HG03460 (cell line): Measurements from ENCODE around the gene PRELID2.
"Not testable (repeated sequence)": the region's sequence is repeated elsewhere in the genome, so short reads cannot be mapped to it uniquely, and the experiment has no call there.

ENCODE experiments used
- ATAC-seq: cut with Tn5 transposase; IDR thresholded peaks from one replicate; pipeline ENCODE4 v1.9.1; 2021; ENCODE audit not compliant: unreplicated experiment

PRELID2 gene

DNA sequence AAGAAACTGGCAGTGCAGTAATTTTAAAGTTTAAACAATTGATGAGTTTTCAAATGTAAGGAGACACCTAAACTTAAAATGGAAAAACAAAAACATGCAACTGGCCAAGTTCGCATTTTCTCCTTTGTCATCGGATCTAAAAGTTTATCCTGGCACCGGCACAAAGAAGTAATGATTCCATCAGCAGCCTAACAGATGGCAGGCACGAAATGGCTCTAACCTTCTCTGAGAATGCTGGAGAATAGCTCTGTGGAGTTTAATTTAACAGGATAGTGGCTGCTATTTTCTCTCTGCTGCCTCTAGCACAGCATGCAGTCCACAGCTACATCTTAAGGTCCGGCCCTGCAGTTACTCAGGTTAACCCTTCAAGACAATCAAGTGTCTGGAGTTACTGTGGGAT is 82.2 kb downstream of the PRELID2 start:
- no peak for ATAC-seq

DNA sequence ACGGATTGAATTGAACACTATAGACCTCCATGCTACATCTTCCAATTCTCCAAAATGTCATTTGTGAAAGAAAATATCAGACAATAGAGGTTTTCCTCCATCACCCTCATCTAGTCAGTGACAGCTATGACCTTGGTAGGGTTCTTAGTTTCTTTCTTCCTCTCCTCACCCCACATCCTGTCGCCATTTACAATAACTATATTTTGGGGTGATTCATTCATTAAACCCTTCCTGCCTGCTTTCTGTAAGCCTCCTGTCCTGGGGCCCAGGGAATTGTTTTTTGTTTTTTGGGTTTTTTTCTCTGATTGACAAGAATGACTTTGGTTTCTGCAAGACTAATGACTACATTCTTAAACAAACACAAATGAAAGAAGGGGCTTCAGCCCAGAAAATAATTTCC is 82.6 kb downstream of the PRELID2 start:
- ATAC-seq: no peak

GRCh38 chr5:145750199-145750598 is 84.9 kb downstream of the PRELID2 start:
- ATAC-seq: no peak

- ATAC-seq: no peak
Measured at GRCh38 chr5:145743396-145744061, 91.6 kb downstream of the PRELID2 start.

- ATAC-seq: no peak
Measured at GRCh38 chr5:145739843-145740242, 95.3 kb downstream of the PRELID2 start.

DNA sequence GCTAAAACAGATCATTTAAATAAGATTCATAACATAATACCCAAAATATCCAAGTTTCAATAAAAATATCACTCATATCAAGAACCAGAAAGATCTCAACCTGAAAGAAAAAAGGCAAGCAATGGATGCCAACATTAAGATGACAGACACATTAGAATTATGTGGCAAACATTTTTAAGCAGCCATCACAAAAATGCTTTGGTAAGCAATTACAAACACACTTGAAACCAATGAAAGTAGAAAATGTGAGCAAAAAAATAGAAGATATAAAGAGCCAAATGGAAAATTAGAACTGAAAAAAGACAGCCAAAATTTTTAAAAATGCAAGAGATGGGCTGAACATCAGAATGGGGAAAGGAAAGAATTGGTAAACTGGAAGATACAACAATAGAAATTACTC is 96.9 kb downstream of the PRELID2 start:
- ATAC-seq: no peak

DNA sequence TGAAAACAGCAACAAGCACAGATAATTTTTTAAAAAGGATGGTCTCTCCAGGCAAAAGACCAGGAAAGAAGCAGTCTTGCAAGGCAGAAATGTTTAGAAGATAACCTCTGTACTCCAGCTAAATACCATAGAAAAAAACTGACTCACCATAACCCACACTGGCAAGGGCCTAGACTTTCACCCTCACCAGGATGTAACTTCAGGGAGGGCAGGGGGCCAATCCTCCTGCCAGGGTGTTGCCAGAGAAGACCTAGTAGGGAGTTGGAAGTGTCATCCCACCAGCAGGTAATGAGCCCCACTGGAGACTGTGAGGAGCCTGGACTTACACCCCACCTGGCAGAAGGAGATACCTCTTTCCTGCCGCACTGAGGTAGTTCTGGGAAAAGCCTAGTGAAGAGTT is 97.6 kb downstream of the PRELID2 start:
- no peak for ATAC-seq

DNA sequence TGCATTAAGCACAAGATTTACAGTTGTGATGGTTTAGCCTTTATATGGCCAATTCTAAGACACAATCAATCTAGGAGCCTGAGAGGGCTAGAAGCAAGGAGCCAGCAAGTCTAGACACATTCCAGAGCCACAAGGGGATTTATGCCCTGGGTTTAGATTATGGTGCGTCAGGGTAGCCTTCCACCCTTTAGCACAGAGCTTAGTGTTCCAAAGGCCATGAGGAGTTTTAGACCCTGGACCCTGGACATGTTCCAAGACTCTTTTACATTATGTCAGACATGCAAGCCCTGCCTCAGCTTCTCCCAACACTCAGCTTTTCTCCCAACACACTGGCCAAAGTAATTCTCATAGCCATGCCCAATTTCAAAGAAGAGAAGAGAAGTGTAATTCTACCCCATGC is 105.2 kb downstream of the PRELID2 start:
- ATAC-seq: not testable (repeated sequence)

DNA sequence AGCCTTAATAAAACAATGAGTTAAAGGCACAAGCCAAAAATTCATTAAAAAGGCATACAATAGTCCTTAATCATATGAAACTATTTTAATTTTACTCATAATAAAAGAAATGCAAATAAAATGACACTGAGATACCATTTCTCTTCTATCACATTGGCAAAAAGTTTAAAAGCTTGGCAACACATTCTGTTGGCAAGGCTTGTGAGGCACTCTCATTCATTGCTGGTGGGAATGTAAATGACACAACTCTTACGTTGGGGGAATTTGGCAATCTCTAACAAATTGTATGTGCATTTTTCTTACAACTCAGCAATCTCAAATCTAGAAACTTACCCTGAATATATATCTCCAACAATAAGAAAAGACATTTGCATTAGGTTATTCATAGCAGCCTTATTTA is 111.6 kb downstream of the PRELID2 start:
- ATAC-seq: no peak

DNA sequence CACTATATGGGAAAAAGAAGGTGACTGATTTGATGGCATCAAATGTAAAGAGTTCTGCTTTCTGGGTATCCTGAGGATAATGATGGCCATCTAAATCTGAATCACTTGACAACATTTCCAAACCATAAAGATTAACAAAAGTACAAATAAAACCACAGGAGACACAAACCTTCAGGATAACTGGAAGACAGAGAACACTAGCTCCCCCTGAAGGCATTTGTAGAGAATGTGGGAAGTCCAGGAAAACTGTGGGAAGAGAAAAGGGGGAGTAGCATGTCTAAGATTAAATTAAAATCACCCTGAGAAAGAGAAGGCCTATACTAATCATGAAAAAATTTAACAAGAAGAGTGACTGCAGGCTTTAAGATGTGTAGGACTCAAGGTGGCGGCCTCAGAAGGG is 116.2 kb downstream of the PRELID2 start:
- ATAC-seq: no peak

DNA sequence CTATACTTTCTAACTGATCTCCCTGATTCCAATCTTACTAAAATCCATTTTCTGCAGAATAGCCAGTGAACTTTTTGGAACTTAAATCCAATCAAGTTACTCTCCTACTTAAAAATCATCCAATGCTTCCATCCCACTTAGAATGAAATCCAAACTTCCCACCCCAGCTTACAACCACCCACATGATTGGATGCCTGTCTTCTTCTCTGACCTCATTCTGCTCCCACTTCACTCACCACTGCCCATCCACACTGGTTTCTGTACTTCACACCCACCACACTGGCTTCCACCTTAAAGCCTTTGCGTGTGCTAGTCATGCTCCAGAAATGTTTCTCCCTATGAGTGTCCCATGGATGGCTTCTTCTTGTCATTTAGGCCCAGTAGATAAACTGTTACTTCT is 119.7 kb downstream of the PRELID2 start:
- ATAC-seq: no peak

DNA sequence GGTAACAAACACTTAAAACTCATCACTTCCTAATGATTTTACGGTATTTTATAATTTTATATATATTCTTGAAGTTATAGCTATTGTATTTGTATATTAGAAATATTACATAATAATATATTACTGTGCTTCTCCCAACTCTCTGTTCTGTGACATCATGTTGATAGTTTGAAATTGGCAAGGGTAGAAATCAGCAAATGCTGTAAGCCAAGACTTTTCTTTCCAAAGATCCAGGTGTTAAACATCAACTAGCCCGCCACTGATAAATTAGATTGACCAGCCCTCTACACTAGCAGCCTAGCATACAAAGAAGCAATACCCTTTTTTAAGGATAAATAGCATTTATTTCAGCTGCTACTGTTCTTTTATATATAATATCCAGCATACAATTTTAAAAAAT is 122.9 kb downstream of the PRELID2 start:
- no peak for ATAC-seq

DNA sequence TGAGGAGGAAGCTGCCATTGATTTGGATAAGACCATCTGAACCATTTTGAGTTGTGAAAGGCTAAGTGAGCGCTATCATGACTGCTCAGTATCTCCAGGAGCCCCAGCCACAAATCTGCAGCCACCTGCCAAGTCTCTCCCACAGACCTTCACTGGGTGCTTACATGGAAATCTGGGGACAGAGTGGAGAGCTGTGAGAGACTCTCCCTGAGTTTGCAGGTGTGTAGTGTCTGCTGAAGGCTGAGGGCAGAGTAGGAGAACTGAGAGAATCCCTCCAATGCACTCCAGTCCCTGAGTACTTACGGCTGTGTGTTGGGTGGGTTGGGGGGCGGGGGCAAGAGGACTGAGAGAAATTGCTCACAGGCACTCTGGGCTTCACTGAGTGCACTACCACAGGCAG is 123.7 kb downstream of the PRELID2 start:
- ATAC-seq: no peak
